Measurements from ENCODE around the gene VPS13D.

Gene VPS13D

DNA sequence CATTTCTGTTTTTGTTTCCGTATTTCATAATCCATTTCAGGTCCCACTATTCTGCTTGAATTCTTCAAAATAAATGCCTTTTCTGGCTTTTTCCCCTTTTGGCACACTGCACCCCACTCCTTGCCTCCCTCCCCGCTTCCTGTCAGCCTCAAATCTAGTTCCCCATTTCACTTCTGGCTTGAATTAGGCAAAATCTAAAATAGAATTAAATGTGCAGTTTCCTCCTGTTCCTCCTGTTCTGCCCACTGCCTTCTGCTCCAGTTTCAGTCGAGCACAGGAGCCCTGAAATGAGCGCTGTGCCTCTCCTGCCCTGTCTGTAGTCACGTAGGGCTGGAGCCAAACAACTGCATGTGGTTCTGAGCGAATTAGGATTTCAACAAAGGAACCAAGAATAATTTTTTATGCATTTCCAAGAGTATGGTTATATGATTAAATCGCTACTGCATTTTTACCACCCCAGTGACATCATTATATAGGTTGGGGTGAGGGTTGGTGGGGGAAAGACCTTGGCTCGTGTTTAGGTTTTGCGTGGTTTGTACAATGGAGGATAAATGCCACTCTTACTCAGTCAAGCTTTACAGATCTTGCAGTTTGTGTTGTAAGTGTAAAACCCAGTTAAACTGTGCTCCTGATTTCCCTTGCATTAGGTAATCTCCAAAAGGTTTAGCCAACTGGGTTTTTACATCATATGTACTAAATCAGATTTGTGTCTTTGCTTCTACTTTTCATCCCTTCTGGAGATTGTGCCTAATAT lies 114.9 kb downstream of the VPS13D start:
- H3K4me3 ChIP-seq (replicated peaks in 1 of 2; ENCODE audit: low read depth in 2 of 2, low read length in 2 of 2): no peak overlapping the region

DNA sequence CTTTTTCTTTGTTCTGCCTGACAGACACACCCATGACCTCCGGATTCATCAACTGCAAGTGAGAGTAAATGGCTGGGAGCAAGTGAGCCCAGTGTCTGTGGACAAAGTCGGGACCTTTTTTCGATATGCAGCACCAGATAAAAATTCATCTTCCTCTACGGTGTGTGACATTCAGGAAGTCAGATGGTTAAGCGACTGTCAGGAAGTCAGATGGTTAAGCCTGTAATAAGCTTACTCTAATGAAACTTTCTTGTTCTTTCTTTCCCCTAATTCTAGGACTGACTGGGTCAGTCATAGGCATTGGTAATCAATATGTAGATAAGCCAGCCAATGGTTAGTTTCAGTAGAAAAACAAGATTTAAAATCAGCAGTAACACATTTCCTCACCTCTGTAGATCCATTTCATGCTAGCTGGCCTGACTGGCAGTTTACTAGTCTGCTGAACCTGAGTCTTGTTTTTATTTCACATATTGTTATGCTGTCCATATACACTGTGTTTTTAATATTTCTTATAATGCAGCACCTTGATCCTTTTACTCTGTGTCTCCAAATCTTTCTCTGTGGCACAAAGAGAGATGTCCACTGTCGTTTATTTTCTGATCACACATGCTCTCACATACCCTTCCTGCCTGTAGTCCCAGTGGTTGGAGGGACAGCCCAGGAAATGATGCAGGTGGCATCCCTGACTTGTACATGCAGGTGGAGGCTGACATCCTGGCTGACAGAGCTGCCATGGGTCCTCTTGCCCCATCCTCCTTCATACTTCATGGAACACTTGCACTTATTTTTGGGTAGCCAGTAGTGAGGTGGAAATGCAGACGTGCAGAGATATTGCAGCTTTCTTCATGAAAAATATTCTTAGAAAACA lies 115.8 kb downstream of the VPS13D start:
- TF ChIP-seq, protein P1, sequence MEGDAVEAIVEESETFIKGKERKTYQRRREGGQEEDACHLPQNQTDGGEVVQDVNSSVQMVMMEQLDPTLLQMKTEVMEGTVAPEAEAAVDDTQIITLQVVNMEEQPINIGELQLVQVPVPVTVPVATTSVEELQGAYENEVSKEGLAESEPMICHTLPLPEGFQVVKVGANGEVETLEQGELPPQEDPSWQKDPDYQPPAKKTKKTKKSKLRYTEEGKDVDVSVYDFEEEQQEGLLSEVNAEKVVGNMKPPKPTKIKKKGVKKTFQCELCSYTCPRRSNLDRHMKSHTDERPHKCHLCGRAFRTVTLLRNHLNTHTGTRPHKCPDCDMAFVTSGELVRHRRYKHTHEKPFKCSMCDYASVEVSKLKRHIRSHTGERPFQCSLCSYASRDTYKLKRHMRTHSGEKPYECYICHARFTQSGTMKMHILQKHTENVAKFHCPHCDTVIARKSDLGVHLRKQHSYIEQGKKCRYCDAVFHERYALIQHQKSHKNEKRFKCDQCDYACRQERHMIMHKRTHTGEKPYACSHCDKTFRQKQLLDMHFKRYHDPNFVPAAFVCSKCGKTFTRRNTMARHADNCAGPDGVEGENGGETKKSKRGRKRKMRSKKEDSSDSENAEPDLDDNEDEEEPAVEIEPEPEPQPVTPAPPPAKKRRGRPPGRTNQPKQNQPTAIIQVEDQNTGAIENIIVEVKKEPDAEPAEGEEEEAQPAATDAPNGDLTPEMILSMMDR (IDR thresholded peaks at IDR 0.05; ENCODE audit: low read depth, low read length): no peak
- no peak overlapping the region for H3K4me3 ChIP-seq (replicated peaks in 1 of 2; ENCODE audit: low read depth in 2 of 2, low read length in 2 of 2)
- DNase-seq (ENCODE audit: low read depth in 2 of 2): no peak

More for the DNA sequence above, 114.9 kb downstream of the VPS13D start:
- TF ChIP-seq, protein P1 (IDR thresholded peaks at IDR 0.05; ENCODE audit: low read depth, low read length): no peak
- no peak for DNase-seq (ENCODE audit: low read depth in 2 of 2)

DNA sequence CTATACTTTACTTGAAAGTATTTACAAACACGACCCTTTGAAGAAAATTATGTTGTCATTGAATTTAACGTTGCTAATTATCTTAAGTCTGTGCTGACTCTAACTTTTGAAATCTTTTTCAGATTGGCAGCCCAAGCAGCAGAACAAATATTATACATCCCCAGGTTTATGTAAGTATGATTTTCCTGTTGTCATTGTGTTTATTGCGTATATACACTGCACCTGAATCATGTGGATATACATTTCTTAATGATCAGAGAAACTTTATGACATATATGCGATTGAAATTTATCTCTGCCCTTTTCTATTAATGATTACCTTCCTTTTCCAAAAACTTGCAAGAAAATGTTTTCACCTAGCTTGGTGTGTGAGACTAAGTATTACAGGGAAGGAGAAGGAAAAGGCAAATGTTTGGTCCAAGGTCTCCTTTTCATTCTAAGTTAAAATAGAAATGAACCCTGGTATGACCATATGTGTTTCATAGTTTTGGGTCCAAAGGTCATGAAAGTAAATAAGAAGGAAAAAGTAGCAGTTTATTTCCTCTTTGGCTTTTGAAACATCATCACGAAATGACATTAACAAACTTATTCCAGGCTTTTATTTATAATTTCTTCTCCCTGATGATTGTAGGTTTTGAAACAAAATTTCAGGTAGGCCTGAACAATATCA lies 116.8 kb downstream of the VPS13D start:
- TF ChIP-seq, protein P1 (IDR thresholded peaks at IDR 0.05; ENCODE audit: low read depth, low read length): no peak
- DNase-seq (ENCODE audit: low read depth in 2 of 2): no peak

DNA sequence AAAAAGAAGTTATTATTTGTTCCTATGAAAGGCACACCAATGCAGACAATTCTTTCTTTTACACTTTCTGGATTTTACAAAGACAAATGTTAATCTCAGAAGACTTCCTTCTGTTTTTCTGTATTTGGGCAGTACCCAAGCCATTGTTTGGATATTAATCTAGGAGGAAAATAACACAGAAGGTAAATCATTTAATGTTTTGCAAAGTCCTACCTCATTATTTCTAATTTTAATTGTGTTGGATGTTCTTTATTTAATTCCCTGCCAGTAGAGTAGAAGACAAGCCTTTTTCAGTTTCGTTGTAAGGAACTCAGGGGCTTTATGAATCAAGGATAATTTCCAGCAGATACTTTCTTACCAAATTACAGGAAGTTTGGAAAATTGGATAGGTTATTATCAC lies 118.3 kb downstream of the VPS13D start:
- H3K4me3 ChIP-seq (replicated peaks in 1 of 2; ENCODE audit: low read depth in 2 of 2, low read length in 2 of 2): no peak overlapping the region
- TF ChIP-seq, protein P1 (IDR thresholded peaks at IDR 0.05; ENCODE audit: low read depth, low read length): no peak
- no peak for DNase-seq (ENCODE audit: low read depth in 2 of 2)

More for the DNA sequence above, 116.8 kb downstream of the VPS13D start:
- H3K4me3 ChIP-seq (replicated peaks in 1 of 2; ENCODE audit: low read depth in 2 of 2, low read length in 2 of 2): no peak overlapping the region

DNA sequence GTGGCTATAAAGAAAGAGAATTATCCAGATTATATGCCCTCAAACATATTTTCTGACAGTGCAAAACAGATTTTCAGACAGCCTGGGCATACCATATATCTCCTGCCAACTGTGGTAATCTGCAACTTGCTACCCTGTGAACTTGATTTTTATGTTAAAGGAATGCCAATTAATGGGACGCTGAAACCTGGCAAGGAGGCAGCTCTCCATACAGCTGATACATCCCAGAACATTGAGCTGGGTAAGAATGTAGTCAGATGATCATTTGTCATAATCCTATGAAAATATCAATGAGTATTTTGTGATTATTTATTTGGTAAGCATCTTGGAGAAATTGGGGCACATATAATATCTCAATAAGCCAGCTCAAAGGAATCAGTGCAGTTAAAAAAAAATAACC lies 124.2 kb downstream of the VPS13D start:
- no peak overlapping the region for H3K4me3 ChIP-seq (replicated peaks in 1 of 2; ENCODE audit: low read depth in 2 of 2, low read length in 2 of 2)
- no peak for DNase-seq (ENCODE audit: low read depth in 2 of 2)
- TF ChIP-seq, protein P1 (IDR thresholded peaks at IDR 0.05; ENCODE audit: low read depth, low read length): no peak

DNA sequence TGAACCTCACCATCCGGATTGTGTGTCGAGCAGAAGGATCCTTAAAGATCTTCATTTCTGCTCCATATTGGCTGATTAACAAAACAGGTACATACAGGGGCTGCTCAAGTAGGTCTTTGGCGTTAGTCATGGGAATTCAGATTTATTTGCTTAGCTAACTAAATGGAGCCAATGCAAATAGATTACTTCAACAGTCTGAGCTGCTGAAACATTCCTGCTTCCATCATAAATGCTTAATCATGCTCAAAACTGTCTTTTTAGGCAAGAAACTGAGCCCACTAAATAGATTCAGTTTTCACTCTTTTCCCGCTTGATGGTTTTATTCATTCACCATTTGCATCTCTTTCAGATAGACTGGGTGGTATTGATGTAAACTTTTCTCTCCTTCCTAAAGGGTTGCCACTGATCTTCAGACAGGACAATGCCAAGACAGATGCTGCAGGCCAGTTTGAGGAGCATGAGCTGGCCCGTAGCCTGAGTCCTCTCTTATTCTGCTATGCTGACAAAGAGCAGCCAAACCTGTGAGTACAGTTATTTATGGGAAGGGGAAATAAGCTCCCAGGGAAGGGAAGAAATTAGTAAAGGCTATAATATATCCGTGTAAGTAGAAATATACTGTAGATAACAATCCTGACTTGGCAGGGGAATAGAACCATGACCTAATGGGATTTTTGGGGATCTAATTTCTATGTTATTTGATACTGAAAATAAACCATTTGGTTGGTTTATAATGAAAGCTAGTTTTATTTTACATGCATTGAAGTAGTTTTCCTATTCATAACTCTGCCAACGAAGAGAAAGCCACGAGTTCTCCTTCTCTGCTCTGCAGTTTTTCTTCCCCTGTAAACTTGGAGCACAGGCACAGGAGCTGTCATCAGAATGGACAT lies 126.4 kb downstream of the VPS13D start:
- TF ChIP-seq, protein P1 (IDR thresholded peaks at IDR 0.05; ENCODE audit: low read depth, low read length): no peak
- DNase-seq (ENCODE audit: low read depth in 2 of 2): peak in 1 of 2 donors; percentile 41
- no peak overlapping the region for H3K4me3 ChIP-seq (replicated peaks in 1 of 2; ENCODE audit: low read depth in 2 of 2, low read length in 2 of 2)
